ENCODE results near the gene RPTN. TPM values are rescaled to one million over a fixed set of nuclear protein-coding genes. Genes with fewer than 3 reads are reported as not detected.

RPTN gene
- total and polyA plus RNA-seq, 2 of the 4 experiments (the other 2 are of a cell fraction) = not detected

DNA sequence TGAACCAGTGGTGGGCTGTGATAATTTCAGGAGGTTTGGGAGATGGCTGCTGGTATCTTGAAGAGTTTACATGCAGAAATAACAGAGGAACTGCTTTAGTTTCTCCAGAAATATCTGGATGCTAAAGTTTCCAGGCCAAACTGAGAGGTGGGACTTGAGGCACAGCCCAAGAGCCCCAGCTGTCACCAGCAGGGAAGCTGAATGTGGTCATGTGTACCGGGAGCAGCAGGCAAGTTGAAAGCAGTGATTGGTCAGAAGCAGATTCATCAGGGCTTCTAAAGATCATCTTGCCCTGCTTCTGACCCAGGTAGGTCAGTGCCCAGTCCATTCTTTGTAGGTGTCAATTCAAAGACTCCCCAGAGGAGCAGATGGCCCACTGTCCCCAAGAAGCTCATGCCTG is 7.9 kb upstream of the RPTN start:
- H2AK9ac ChIP-seq (replicated peaks; ENCODE audit: low read depth, low read length, poor library complexity) = no peak overlapping the region
- ChIA-PET CTCF (no interaction called here), POLR2A (ENCODE audit: unreplicated experiment) (no interaction called here)
- H3K27ac ChIP-seq (ENCODE audit: insufficient read depth, low read length) = no peak overlapping the region
- no TSS peak for BruUV-seq (replicated peaks)
- in situ Hi-C loops (cut with MboI; ENCODE audit: low sequenced_read_pairs) = no loop called here
- no peaks in the 10 kb centered on the region for H3K9me3 ChIP-seq (ENCODE audit: control insufficient read depth, insufficient read depth, low read length)
- H3K27me3 ChIP-seq (ENCODE audit: control insufficient read depth, insufficient read depth, low read length) = peaks cover 5% of the 10 kb centered on the region; the same call in 1 of the 2 replicates
- H4K20me1 ChIP-seq (ENCODE audit: insufficient read depth, low read length) = no peaks in the 10 kb centered on the region
- H2BK5ac ChIP-seq (ENCODE audit: low read depth, low read length, poor library complexity, severe bottlenecking) = no peak overlapping the region
- no peak overlapping the region for H2AFZ ChIP-seq (replicated peaks; ENCODE audit: low read length, poor library complexity)
- H3K23ac ChIP-seq (ENCODE audit: low read depth, low read length) = no peak overlapping the region
- no peaks in the 10 kb centered on the region for H3K36me3 ChIP-seq (ENCODE audit: control insufficient read depth, insufficient read depth, low read length)
- H3K9me1 ChIP-seq (ENCODE audit: insufficient read depth, low read length) = no peaks in the 10 kb centered on the region
- H4K8ac ChIP-seq (ENCODE audit: low read depth in 2 of 2, low read length in 2 of 2) = no peak overlapping the region
- no peak overlapping the region for H3K4ac ChIP-seq (ENCODE audit: low read depth, low read length)
- no peak overlapping the region for H2AK5ac ChIP-seq (ENCODE audit: low read depth, low read length)
- H3K14ac ChIP-seq (replicated peaks; ENCODE audit: low read depth, low read length) = no peak overlapping the region
- H2BK15ac ChIP-seq (ENCODE audit: low read depth, low read length) = no peak overlapping the region
- intact Hi-C loops (cut with micrococcal nuclease) = no loop called here
- no peak overlapping the region for H3K56ac ChIP-seq (ENCODE audit: extremely low read depth, insufficient read depth, low read length)
- dilution Hi-C loops (cut with HindIII; ENCODE audit: low sequenced_read_pairs, unreplicated experiment) = no loop called here
- no peak for ATAC-seq (ENCODE audit: low read depth)
- no peaks in the 10 kb centered on the region for H3K79me1 ChIP-seq (ENCODE audit: low read depth in 1 of 2, low read length in 2 of 2)
- TF ChIP-seq POLR2A (IDR thresholded peaks at IDR 0.05; ENCODE audit: low read depth, low read length) (no peak), CTCF (conservative IDR thresholded peaks at IDR 0.05; ENCODE audit: low read depth, low read length) (no peak), MXI1 (IDR thresholded peaks at IDR 0.05; ENCODE audit: borderline replicate concordance, low read depth, low read length) (no peak), USF2 (IDR thresholded peaks at IDR 0.05; ENCODE audit: low read depth, low read length) (no peak), FOS (IDR thresholded peaks at IDR 0.05; ENCODE audit: low read depth, low read length) (no peak), CHD1 (IDR thresholded peaks at IDR 0.05; ENCODE audit: low read depth, low read length) (no peak), BHLHE40 (IDR thresholded peaks at IDR 0.05; ENCODE audit: low read depth, low read length) (no peak), NFE2L2 (IDR thresholded peaks at IDR 0.05; ENCODE audit: low read depth, low read length) (no peak), SMC3 (IDR thresholded peaks at IDR 0.05; ENCODE audit: low read depth, low read length) (no peak), RFX5 (IDR thresholded peaks at IDR 0.05; ENCODE audit: low read depth, low read length) (no peak), MAZ (IDR thresholded peaks at IDR 0.05; ENCODE audit: borderline replicate concordance, low read depth, low read length) (no peak), RCOR1 (IDR thresholded peaks at IDR 0.05; ENCODE audit: insufficient replicate concordance, low read length) (no peak), CEBPB (IDR thresholded peaks at IDR 0.05; ENCODE audit: low read depth, low read length) (no peak), MAFK (IDR thresholded peaks at IDR 0.05; ENCODE audit: low read depth, low read length) (no peak)
- TF ChIP-seq, protein P1, sequence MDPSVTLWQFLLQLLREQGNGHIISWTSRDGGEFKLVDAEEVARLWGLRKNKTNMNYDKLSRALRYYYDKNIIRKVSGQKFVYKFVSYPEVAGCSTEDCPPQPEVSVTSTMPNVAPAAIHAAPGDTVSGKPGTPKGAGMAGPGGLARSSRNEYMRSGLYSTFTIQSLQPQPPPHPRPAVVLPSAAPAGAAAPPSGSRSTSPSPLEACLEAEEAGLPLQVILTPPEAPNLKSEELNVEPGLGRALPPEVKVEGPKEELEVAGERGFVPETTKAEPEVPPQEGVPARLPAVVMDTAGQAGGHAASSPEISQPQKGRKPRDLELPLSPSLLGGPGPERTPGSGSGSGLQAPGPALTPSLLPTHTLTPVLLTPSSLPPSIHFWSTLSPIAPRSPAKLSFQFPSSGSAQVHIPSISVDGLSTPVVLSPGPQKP (IDR thresholded peaks at IDR 0.05; ENCODE audit: borderline replicate concordance, low read depth, low read length) = no peak
- no peak overlapping the region for H2BK20ac ChIP-seq (ENCODE audit: low read depth, low read length)
- no peak overlapping the region for H3K4me3 ChIP-seq (ENCODE audit: insufficient read depth, low read depth, low read length)
- no peaks in the 10 kb centered on the region; the same call in 1 of the 2 replicates for H3K4me1 ChIP-seq (ENCODE audit: control insufficient read depth, insufficient read depth, low read length)
- no CpG with 5 or more reads among the region's 1 CpG for WGBS, 2 experiments (ENCODE audit: extremely low coverage in 2 of 2, insufficient read length in 1 of 2)
- no peak overlapping the region for H3K9ac ChIP-seq (ENCODE audit: low read depth, low read length)
- H4K91ac ChIP-seq (ENCODE audit: insufficient read depth, low read depth, low read length) = no peak overlapping the region
- no peak overlapping the region for H4K5ac ChIP-seq (ENCODE audit: low read depth, low read length)
- H2BK120ac ChIP-seq (ENCODE audit: low read depth, low read length) = no peak overlapping the region
- DNase-seq = no peak
- no peak overlapping the region for H3K4me2 ChIP-seq (ENCODE audit: low read depth, low read length)
- H3K18ac ChIP-seq (ENCODE audit: low read depth, low read length) = no peak overlapping the region

Data from IMR-90 (cell line).